ENCODE measurements around the gene FAM149B1. TPM values are rescaled to one million over a fixed set of nuclear protein-coding genes. Genes with fewer than 3 reads are reported as not detected.
A peak's percentile ranks its signal among the peaks of the same experiment; 100 is the strongest.

Gene FAM149B1
- total RNA-seq, 1 experiment from 2014 or later: 39.1 TPM

DNA sequence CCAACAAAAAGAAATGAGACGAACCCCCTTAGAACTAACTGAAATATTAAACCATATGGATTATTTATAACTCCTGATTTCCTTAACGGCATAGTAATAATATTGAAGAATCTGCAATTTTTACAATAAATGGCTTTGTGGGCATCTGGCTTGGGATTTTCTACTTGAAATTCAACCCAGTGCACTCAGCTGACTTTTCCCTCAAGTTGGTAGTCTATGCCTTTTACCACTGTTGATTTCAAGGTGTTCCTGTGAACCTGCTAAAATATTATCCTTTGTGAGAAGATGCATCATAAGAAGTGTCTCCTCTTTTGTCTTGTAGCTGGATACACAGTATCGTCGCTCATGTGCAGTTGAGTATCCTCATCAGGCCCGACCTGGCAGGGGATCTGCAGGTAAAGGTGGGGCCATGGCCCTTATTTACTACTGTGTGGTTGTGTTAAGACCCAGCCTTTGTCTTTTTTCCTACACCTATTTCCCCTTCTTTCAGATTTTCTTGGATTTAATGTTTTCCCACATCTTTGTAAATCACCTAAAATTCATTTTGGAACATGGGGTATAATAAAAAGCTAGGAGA lies 71.2 kb downstream of the FAM149B1 start:
- Histone ChIP-seq H3K36me3 (ENCODE audit: low read depth, low read length) (peaks cover 90% of the 10 kb centered on the region), H3K9ac (ENCODE audit: low read length) (no peak overlapping the region), H3K4me3 (ENCODE audit: low read length) (no peak overlapping the region), H3K27ac (ENCODE audit: low read length) (no peak overlapping the region), H4K20me1 (ENCODE audit: low read length) (peaks cover 25% of the 10 kb centered on the region), H2AFZ (ENCODE audit: low read length) (no peak overlapping the region), H3K4me2 (ENCODE audit: low read length) (no peak overlapping the region), H3K27me3 (ENCODE audit: low read length) (no peaks in the 10 kb centered on the region), H3K79me2 (ENCODE audit: low read length) (peaks cover 31% of the 10 kb centered on the region), H3K4me1 (ENCODE audit: insufficient read depth, low read length) (peaks cover 2% of the 10 kb centered on the region), H3K9me3 (ENCODE audit: low read length) (no peaks in the 10 kb centered on the region), H3K9me2 (replicated peaks; ENCODE audit: low read length) (no peaks in the 10 kb centered on the region), H3F3A (ENCODE audit: low read length, unreplicated experiment) (no peaks in the 10 kb centered on the region)
- CTCF ChIA-PET: interaction anchor here (0.6 kb wide), 1 partner anchor 117 kb away, joined by 3 read pairs; no protein-coding TSS in a partner anchor
- no peak for TF ChIP-seq EZH2 (IDR thresholded peaks at IDR 0.05; ENCODE audit: low read length, unreplicated experiment)
- POLR2A ChIA-PET (ENCODE audit: unreplicated experiment): no interaction called here
- DNase-seq (no peak), ATAC-seq (no peak)
- intact Hi-C loops (cut with micrococcal nuclease): no loop called here
- no TSS peak for BruUV-seq (replicated peaks)

DNA sequence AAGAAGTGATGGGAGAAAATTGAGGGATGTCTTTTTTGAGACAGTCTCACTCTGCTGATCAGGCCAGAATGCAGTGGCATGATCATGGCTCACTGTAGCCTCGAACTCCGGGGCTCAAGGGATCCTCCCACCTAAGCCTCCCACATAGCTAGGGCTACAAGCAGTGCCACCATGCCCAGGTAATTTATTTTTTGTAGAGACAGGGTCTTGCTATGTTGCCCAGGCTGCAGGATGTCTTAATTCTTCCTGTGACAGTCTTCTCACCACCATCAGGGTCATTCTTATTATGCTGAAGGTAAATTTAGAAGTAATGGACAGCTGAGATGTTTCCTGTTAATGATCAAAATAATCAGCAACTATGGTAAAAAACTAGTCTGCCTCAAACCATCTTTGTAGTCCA lies 72.0 kb downstream of the FAM149B1 start:
- no TSS peak for BruUV-seq (replicated peaks)
- no peak overlapping the region for H3K4me3 ChIP-seq (ENCODE audit: low read length)
- peaks cover 34% of the 10 kb centered on the region for H4K20me1 ChIP-seq (ENCODE audit: low read length)
- no peak for ATAC-seq
- ChIA-PET CTCF (interaction anchor here (0.6 kb wide), 1 partner anchor 116 kb away, joined by 3 read pairs; no protein-coding TSS in a partner anchor), POLR2A (ENCODE audit: unreplicated experiment) (no interaction called here)
- peaks cover 39% of the 10 kb centered on the region for H3K79me2 ChIP-seq (ENCODE audit: low read length)
- H3K4me1 ChIP-seq (ENCODE audit: insufficient read depth, low read length): peaks cover 11% of the 10 kb centered on the region
- H3K36me3 ChIP-seq (ENCODE audit: low read depth, low read length): peaks cover 90% of the 10 kb centered on the region
- H3K4me2 ChIP-seq (ENCODE audit: low read length): no peak overlapping the region
- H3K27me3 ChIP-seq (ENCODE audit: low read length): no peaks in the 10 kb centered on the region
- no peak for DNase-seq
- H3K9ac ChIP-seq (ENCODE audit: low read length): no peak overlapping the region
- no peak overlapping the region for H3K27ac ChIP-seq (ENCODE audit: low read length)
- no peak overlapping the region for H2AFZ ChIP-seq (ENCODE audit: low read length)
- intact Hi-C loops (cut with micrococcal nuclease): no loop called here
- H3K9me3 ChIP-seq (ENCODE audit: low read length): no peaks in the 10 kb centered on the region
- H3K9me2 ChIP-seq (replicated peaks; ENCODE audit: low read length): no peaks in the 10 kb centered on the region
- H3F3A ChIP-seq (ENCODE audit: low read length, unreplicated experiment): no peaks in the 10 kb centered on the region
- TF ChIP-seq EZH2 (IDR thresholded peaks at IDR 0.05; ENCODE audit: low read length, unreplicated experiment) (no peak), EZH2phosphoT487 (IDR thresholded peaks at IDR 0.05; ENCODE audit: borderline replicate concordance, low read length) (no peak)
- TF ChIP-seq, protein P1, sequence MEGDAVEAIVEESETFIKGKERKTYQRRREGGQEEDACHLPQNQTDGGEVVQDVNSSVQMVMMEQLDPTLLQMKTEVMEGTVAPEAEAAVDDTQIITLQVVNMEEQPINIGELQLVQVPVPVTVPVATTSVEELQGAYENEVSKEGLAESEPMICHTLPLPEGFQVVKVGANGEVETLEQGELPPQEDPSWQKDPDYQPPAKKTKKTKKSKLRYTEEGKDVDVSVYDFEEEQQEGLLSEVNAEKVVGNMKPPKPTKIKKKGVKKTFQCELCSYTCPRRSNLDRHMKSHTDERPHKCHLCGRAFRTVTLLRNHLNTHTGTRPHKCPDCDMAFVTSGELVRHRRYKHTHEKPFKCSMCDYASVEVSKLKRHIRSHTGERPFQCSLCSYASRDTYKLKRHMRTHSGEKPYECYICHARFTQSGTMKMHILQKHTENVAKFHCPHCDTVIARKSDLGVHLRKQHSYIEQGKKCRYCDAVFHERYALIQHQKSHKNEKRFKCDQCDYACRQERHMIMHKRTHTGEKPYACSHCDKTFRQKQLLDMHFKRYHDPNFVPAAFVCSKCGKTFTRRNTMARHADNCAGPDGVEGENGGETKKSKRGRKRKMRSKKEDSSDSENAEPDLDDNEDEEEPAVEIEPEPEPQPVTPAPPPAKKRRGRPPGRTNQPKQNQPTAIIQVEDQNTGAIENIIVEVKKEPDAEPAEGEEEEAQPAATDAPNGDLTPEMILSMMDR (conservative IDR thresholded peaks at IDR 0.05; ENCODE audit: low read depth, low read length): no peak

DNA sequence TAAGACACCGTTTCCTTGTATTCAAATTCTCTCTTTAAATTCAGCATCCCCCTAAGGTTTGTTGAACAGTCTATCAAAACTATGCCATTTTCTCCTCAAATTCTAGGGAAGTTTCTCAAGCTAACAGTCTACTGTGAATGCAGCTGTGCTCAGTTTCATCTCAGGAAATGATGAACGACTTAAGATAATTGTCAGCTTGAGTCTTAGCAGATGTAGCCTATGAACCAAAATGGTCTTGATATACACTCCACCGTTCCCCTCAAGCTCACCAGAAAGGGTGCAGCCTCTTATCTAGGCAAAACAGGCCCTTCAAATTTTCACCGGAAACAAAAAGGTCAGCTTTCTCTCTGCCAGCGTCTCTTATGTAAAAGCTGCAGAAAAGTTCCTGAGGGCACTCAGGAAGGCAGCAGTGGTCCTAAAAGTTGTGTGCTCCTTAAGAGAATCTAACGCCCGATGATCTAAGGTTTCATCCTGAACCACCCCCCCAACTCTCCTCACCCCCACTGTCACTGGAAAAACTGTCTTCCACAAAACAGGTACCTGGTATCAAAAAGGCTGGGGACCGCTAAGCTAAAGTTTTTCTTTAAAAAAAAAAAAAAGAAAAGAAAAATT lies 77.1 kb downstream of the FAM149B1 start:
- Histone ChIP-seq H3K9ac (ENCODE audit: low read length) (peak overlapping the region; percentile 85), H3K9me2 (replicated peaks; ENCODE audit: low read length) (no peaks in the 10 kb centered on the region), H3K27ac (ENCODE audit: low read length) (no peak overlapping the region), H3K4me1 (ENCODE audit: insufficient read depth, low read length) (peaks cover 34% of the 10 kb centered on the region), H3K4me2 (ENCODE audit: low read length) (peak overlapping the region; percentile 79), H3K79me2 (ENCODE audit: low read length) (peaks cover 83% of the 10 kb centered on the region), H3K36me3 (ENCODE audit: low read depth, low read length) (peaks cover 72% of the 10 kb centered on the region), H3F3A (ENCODE audit: low read length, unreplicated experiment) (peaks cover 12% of the 10 kb centered on the region), H4K20me1 (ENCODE audit: low read length) (peaks cover 51% of the 10 kb centered on the region), H2AFZ (ENCODE audit: low read length) (no peak overlapping the region), H3K9me3 (ENCODE audit: low read length) (no peaks in the 10 kb centered on the region), H3K27me3 (ENCODE audit: low read length) (no peaks in the 10 kb centered on the region), H3K4me3 (ENCODE audit: low read length) (peak overlapping the region; percentile 69)
- DNase-seq (no peak), ATAC-seq (no peak)
- CTCF ChIA-PET: interaction anchor here (0.6 to 0.7 kb wide), 4 partner anchors 9 to 380 kb away, joined by 4 to 8 read pairs (median 6); partner anchors contain the start of gene P4HA1
- TF ChIP-seq, protein P1 (conservative IDR thresholded peaks at IDR 0.05; ENCODE audit: low read depth, low read length): no peak
- TF ChIP-seq EZH2 (IDR thresholded peaks at IDR 0.05; ENCODE audit: low read length, unreplicated experiment): no peak
- no peak for TF ChIP-seq EZH2phosphoT487 (IDR thresholded peaks at IDR 0.05; ENCODE audit: borderline replicate concordance, low read length)
- intact Hi-C loops (cut with micrococcal nuclease): loop anchor here (5.0 kb wide), 1 partner anchor 252 kb away; the partner anchor contains the start of gene PPP3CB
- POLR2A ChIA-PET (ENCODE audit: unreplicated experiment): interaction anchor here (0.6 to 0.7 kb wide), 2 partner anchors 77 to 114 kb away, joined by 3 to 11 read pairs; partner anchors contain the start of genes CFAP70, ECD and FAM149B1
- BruUV-seq (replicated peaks): no TSS peak

All from PC-3 (cell line).